GM19238 (cell line): ENCODE measurements around the gene SYTL1.

Experiments
- DNase-seq: peaks from one replicate; pipeline ENCODE4 v3.0.0; 2011; ENCODE audit warnings: low spot score; ENCODE audit not compliant: insufficient read length

The SYTL1 gene

GRCh38 chr1:27403065-27403726 is 61.4 kb downstream of the SYTL1 start:
- peak; percentile 65 for DNase-seq
